Neural cell (in vitro differentiated cells): ENCODE data around the gene ANTXR1. TPM values are rescaled to one million over a fixed set of nuclear protein-coding genes. Genes with fewer than 3 reads are reported as not detected.

ENCODE experiments used
- H2AFZ ChIP-seq: fragments of 200-600, 300-800 bp; sonication (generic), shearing (Covaris generic); 2 replicates; pipeline ENCODE4 v1.6.0; 2014; ENCODE audit warnings: low read depth, mild to moderate bottlenecking, antibody characterized with exemption, low read length, moderate library complexity
- H3F3A ChIP-seq: fragments of 200-600 bp; shearing (Covaris generic); 2 replicates; pipeline ENCODE4 v1.6.1; 2016; ENCODE audit warnings: mild to moderate bottlenecking, moderate library complexity, mixed read lengths, antibody characterized with exemption, low read length; ENCODE audit not compliant: insufficient read depth, poor library complexity, severe bottlenecking
- H3K27ac ChIP-seq: fragments of 200-600, 300-800 bp; sonication (generic), shearing (Covaris generic); 2 replicates; pipeline ENCODE4 v1.5.1; 2014; ENCODE audit warnings: mild to moderate bottlenecking, low read length, moderate library complexity
- H3K27me3 ChIP-seq: fragments of 300-800, 200-600 bp; sonication (generic), shearing (Covaris generic); 2 replicates; pipeline ENCODE4 v1.6.0; 2014; ENCODE audit warnings: mild to moderate bottlenecking, low read depth, low read length, moderate library complexity; ENCODE audit not compliant: insufficient read depth
- H3K36me3 ChIP-seq: fragments of 300-800, 200-600 bp; sonication (generic), shearing (Covaris generic); 2 replicates; pipeline ENCODE4 v1.5.1; 2014; ENCODE audit warnings: mild to moderate bottlenecking, antibody characterized with exemption, low read length, moderate library complexity; ENCODE audit not compliant: insufficient read depth
- H3K4me2 ChIP-seq: fragments of 300-800, 200-600 bp; sonication (generic), shearing (Covaris generic); 2 replicates; pipeline ENCODE4 v1.6.0; 2014; ENCODE audit warnings: mild to moderate bottlenecking, low read length
- H3K4me3 ChIP-seq: fragments of 300-800, 200-600 bp; sonication (generic), shearing (Covaris generic); 2 replicates; pipeline ENCODE4 v1.5.1; 2014; ENCODE audit warnings: mild to moderate bottlenecking, low read length, moderate library complexity
- H3K79me2 ChIP-seq: fragments of 200-600 bp; shearing (Covaris generic); replicated peaks from 2 replicates; pipeline ENCODE4 v1.6.0; 2014; ENCODE audit warnings: mild to moderate bottlenecking, low read length, moderate library complexity; ENCODE audit not compliant: insufficient read depth
- H3K9ac ChIP-seq: fragments of 300-800, 200-600 bp; sonication (generic), shearing (Covaris generic); 2 replicates; pipeline ENCODE4 v1.6.1; 2016; ENCODE audit warnings: mild to moderate bottlenecking, low read length, mixed read lengths
- H3K9me2 ChIP-seq: fragments of 200-600 bp; shearing (Covaris generic); 2 replicates; pipeline ENCODE4 v1.6.1; 2016; ENCODE audit warnings: mild to moderate bottlenecking, low read length, mixed read lengths; ENCODE audit not compliant: insufficient read depth
- H3K9me3 ChIP-seq: fragments of 200-600, 300-800 bp; sonication (generic), shearing (Covaris generic); 2 replicates; pipeline ENCODE4 v1.6.1; 2016; ENCODE audit warnings: mild to moderate bottlenecking, mixed run types, low read length, moderate library complexity, mixed read lengths
- H4K20me1 ChIP-seq: fragments of 200-600 bp; shearing (Covaris generic); 2 replicates; pipeline ENCODE4 v1.6.1; 2016; ENCODE audit warnings: mild to moderate bottlenecking, mixed run types; ENCODE audit not compliant: insufficient read depth
- CTCF ChIP-seq: fragments of 450-650 bp; IDR thresholded peaks from 2 replicates; pipeline ENCODE4 v1.5.1; 2014; ENCODE audit warnings: antibody characterized with exemption, mild to moderate bottlenecking, moderate library complexity; ENCODE audit not compliant: poor library complexity, severe bottlenecking
- EP300 ChIP-seq: fragments of 450-650 bp; conservative IDR thresholded peaks from 2 replicates; pipeline ENCODE4 v1.6.1; 2014; ENCODE audit warnings: antibody characterized with exemption, mild to moderate bottlenecking, moderate library complexity; ENCODE audit not compliant: poor library complexity, severe bottlenecking
- EZH2 ChIP-seq: fragments of 200-600, 300-800 bp; shearing (Covaris generic), sonication (generic); IDR thresholded peaks from 2 replicates; pipeline ENCODE4 v1.6.1; 2014; ENCODE audit warnings: antibody characterized with exemption, low read length, borderline replicate concordance, mild to moderate bottlenecking; ENCODE audit not compliant: insufficient read depth, poor library complexity, severe bottlenecking
- MXI1 ChIP-seq: fragments of 450-650 bp; conservative IDR thresholded peaks from 2 replicates; pipeline ENCODE4 v1.6.1; 2014; ENCODE audit warnings: antibody characterized with exemption, mild to moderate bottlenecking; ENCODE audit not compliant: poor library complexity, severe bottlenecking
- POLR2AphosphoS5 ChIP-seq: IDR thresholded peaks from 2 replicates; pipeline ENCODE4 v1.6.1; 2012
- RAD21 ChIP-seq: fragments of 450-650 bp; conservative IDR thresholded peaks from 2 replicates; pipeline ENCODE4 v1.6.1; 2014; ENCODE audit warnings: antibody characterized with exemption, mild to moderate bottlenecking, moderate library complexity
- SMC3 ChIP-seq: fragments of 450-650 bp; conservative IDR thresholded peaks from 2 replicates; pipeline ENCODE4 v1.6.1; 2014; ENCODE audit warnings: antibody characterized with exemption, mild to moderate bottlenecking, moderate library complexity; ENCODE audit not compliant: poor library complexity
- TAF1 ChIP-seq: IDR thresholded peaks from 2 replicates; pipeline ENCODE4 v1.6.1; 2012; ENCODE audit warnings: low read depth
- polyA plus RNA-seq: library from polyadenylated mRNA; depleted of rRNA; stranded (reverse); fragments of >200 nt; gene quantifications from 2 replicates; pipeline ENCODE4 v1.2.3, GENCODE V29; 2014
- TF ChIP-seq, protein P1 (sequence below): IDR thresholded peaks from 2 replicates; pipeline ENCODE4 v1.6.1; 2012; ENCODE audit warnings: borderline replicate concordance

Gene ANTXR1
- polyA plus RNA-seq, 1 donor from 2014 or later = 4.9 TPM

GRCh38 chr2:69041214-69041613, 28.2 kb downstream of the ANTXR1 start:
- Histone ChIP-seq H3K27ac (no peak overlapping the region), H3K79me2 (no peaks in the 10 kb centered on the region), H3K36me3 (no peaks in the 10 kb centered on the region), H3K9ac (no peak overlapping the region), H3K4me3 (no peak overlapping the region), H3K4me2 (no peak overlapping the region), H3K27me3 (no peaks in the 10 kb centered on the region), H3K9me2 (no peaks in the 10 kb centered on the region), H3K9me3 (no peaks in the 10 kb centered on the region), H4K20me1 (no peaks in the 10 kb centered on the region), H2AFZ (no peak overlapping the region), H3F3A (no peaks in the 10 kb centered on the region)
- no peak for TF ChIP-seq CTCF
- TF ChIP-seq EZH2 = no peak
- no peak for TF ChIP-seq POLR2AphosphoS5
- TF ChIP-seq TAF1 = no peak

DNA sequence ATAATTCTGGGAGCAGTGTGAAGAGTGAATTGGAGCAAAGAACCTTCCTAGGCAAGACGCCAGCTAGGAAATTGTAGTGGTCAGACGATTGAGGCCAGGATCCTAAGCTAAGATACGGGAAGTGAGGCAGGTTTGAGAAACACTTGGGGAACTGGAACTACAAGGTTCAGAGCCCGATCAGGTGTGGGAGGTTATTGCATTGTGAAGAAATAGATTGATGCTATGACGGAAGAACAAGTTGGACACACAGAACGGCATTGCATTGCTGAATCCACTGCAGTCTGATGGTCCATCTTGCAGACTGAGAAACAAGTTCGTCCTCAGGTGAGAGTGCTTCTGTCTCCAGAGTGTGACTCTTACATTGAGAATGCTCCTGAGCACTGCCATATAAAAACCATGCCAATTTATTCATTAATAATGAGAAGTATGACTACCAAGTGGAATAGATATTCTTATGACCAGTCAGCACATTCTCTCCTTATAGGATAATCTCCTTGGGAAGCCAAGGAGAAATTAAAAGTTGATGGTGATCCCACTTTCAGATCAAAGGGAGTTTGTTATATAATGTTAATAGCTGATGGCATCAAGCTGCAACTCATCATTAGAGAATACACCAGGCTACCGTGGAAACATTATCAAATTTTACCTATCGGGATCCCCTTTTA, 30.9 kb downstream of the ANTXR1 start:
- TF ChIP-seq, protein P1, sequence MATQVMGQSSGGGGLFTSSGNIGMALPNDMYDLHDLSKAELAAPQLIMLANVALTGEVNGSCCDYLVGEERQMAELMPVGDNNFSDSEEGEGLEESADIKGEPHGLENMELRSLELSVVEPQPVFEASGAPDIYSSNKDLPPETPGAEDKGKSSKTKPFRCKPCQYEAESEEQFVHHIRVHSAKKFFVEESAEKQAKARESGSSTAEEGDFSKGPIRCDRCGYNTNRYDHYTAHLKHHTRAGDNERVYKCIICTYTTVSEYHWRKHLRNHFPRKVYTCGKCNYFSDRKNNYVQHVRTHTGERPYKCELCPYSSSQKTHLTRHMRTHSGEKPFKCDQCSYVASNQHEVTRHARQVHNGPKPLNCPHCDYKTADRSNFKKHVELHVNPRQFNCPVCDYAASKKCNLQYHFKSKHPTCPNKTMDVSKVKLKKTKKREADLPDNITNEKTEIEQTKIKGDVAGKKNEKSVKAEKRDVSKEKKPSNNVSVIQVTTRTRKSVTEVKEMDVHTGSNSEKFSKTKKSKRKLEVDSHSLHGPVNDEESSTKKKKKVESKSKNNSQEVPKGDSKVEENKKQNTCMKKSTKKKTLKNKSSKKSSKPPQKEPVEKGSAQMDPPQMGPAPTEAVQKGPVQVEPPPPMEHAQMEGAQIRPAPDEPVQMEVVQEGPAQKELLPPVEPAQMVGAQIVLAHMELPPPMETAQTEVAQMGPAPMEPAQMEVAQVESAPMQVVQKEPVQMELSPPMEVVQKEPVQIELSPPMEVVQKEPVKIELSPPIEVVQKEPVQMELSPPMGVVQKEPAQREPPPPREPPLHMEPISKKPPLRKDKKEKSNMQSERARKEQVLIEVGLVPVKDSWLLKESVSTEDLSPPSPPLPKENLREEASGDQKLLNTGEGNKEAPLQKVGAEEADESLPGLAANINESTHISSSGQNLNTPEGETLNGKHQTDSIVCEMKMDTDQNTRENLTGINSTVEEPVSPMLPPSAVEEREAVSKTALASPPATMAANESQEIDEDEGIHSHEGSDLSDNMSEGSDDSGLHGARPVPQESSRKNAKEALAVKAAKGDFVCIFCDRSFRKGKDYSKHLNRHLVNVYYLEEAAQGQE = no peak
- no peak for TF ChIP-seq CTCF
- TF ChIP-seq MXI1 = no peak
- TF ChIP-seq EP300 = no peak
- no peak for TF ChIP-seq RAD21
- TF ChIP-seq SMC3 = no peak
- no peak for TF ChIP-seq POLR2AphosphoS5
- no peak for TF ChIP-seq TAF1
- Histone ChIP-seq H3K36me3 (no peaks in the 10 kb centered on the region), H3K27me3 (no peaks in the 10 kb centered on the region), H3K79me2 (no peaks in the 10 kb centered on the region), H3K9ac (no peak overlapping the region), H3K27ac (no peak overlapping the region), H3K4me3 (no peak overlapping the region), H3K9me3 (no peaks in the 10 kb centered on the region), H3K4me2 (no peak overlapping the region), H3F3A (no peaks in the 10 kb centered on the region), H4K20me1 (no peaks in the 10 kb centered on the region), H3K9me2 (no peaks in the 10 kb centered on the region), H2AFZ (no peak overlapping the region)
